ENCODE results near the gene KRT35.

DNA sequence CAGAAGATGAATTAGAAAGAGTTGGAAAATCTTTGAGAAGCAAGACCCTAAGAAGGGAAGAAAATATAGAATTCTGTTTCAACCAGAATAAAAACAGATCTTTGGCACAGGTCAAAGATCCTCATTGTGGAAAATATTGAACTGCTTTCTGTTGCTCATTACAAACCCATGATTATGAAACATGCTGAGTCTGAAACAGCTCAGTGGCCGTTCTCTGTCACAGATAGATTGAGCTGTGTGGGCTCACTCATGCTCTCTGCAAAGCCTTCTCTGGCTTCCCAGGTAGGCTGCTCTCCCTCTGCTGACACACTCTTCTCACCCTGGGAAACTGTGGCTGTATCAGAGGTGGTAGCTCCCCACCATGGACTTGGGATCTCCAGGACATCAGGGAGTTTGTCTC is 36.8 kb downstream of the KRT35 start:
- TF ChIP-seq, protein P1, sequence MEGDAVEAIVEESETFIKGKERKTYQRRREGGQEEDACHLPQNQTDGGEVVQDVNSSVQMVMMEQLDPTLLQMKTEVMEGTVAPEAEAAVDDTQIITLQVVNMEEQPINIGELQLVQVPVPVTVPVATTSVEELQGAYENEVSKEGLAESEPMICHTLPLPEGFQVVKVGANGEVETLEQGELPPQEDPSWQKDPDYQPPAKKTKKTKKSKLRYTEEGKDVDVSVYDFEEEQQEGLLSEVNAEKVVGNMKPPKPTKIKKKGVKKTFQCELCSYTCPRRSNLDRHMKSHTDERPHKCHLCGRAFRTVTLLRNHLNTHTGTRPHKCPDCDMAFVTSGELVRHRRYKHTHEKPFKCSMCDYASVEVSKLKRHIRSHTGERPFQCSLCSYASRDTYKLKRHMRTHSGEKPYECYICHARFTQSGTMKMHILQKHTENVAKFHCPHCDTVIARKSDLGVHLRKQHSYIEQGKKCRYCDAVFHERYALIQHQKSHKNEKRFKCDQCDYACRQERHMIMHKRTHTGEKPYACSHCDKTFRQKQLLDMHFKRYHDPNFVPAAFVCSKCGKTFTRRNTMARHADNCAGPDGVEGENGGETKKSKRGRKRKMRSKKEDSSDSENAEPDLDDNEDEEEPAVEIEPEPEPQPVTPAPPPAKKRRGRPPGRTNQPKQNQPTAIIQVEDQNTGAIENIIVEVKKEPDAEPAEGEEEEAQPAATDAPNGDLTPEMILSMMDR (IDR thresholded peaks at IDR 0.05; ENCODE audit: low read depth, low read length, poor library complexity, severe bottlenecking): no peak
- TF ChIP-seq EZH2phosphoT487 (IDR thresholded peaks at IDR 0.05; ENCODE audit: borderline replicate concordance, low read length): no peak

All from DOHH2 (cell line).